Karpas-422 (cell line): Measurements from ENCODE around the gene FXYD7. TPM values are rescaled to one million over a fixed set of nuclear protein-coding genes. Genes with fewer than 3 reads are reported as not detected.
"Not testable (repeated sequence)": the region's sequence is repeated elsewhere in the genome, so short reads cannot be mapped to it uniquely, and the experiment has no call there.

ENCODE experiments used
- DNase-seq: peaks from one replicate; pipeline ENCODE4 v3.0.0-alpha.2; 2015
- H2AFZ ChIP-seq: fragments of 200-600 bp; sonication (generic); 2 replicates; pipeline ENCODE4 v1.6.1; 2014; ENCODE audit warnings: antibody characterized with exemption, low read length, mixed read lengths
- H3K27ac ChIP-seq: fragments of 200-600 bp; sonication (generic); 2 replicates; pipeline ENCODE4 v1.5.1; 2014; ENCODE audit warnings: mild to moderate bottlenecking, low read length, moderate library complexity
- H3K27me3 ChIP-seq: fragments of 200-600 bp; sonication (generic); 2 replicates; pipeline ENCODE4 v1.6.1; 2014; ENCODE audit warnings: low read length, mixed read lengths
- H3K36me3 ChIP-seq: fragments of 200-600 bp; sonication (generic); 2 replicates; pipeline ENCODE4 v1.6.1; 2014; ENCODE audit warnings: low read length, mixed read lengths; ENCODE audit not compliant: insufficient read depth
- H3K4me1 ChIP-seq: fragments of 200-600 bp; sonication (generic); 2 replicates; pipeline ENCODE4 v1.6.1; 2014; ENCODE audit warnings: mild to moderate bottlenecking, low read length, mixed read lengths
- H3K4me2 ChIP-seq: fragments of 200-600 bp; sonication (generic); 2 replicates; pipeline ENCODE4 v1.6.1; 2014; ENCODE audit warnings: low read length, low read depth, mild to moderate bottlenecking; ENCODE audit not compliant: poor library complexity, severe bottlenecking
- H3K4me3 ChIP-seq: fragments of 200-600 bp; sonication (generic); 2 replicates; pipeline ENCODE4 v1.5.1; 2014; ENCODE audit warnings: mild to moderate bottlenecking, antibody characterized with exemption, low read length, mixed read lengths
- H3K79me2 ChIP-seq: fragments of 200-600 bp; sonication (generic); 2 replicates; pipeline ENCODE4 v1.6.1; 2014; ENCODE audit warnings: mild to moderate bottlenecking, low read length, mixed read lengths
- H3K9ac ChIP-seq: fragments of 200-600 bp; sonication (generic); 2 replicates; pipeline ENCODE4 v1.6.0; 2014; ENCODE audit warnings: low read length
- H3K9me2 ChIP-seq: fragments of 200-600 bp; sonication (generic), shearing (Covaris generic); replicated peaks from 2 replicates; pipeline ENCODE4 v1.6.0; 2014; ENCODE audit warnings: mild to moderate bottlenecking, low read length, moderate library complexity; ENCODE audit not compliant: insufficient read depth
- H3K9me3 ChIP-seq: fragments of 300-700, 200-600 bp; sonication (generic); 2 replicates; pipeline ENCODE4 v1.6.1; 2014; ENCODE audit warnings: low read length, mixed read lengths
- H4K20me1 ChIP-seq: fragments of 200-600 bp; sonication (generic); 2 replicates; pipeline ENCODE4 v1.6.1; 2014; ENCODE audit warnings: mild to moderate bottlenecking, antibody characterized with exemption, low read length, low read depth; ENCODE audit not compliant: insufficient read depth
- total RNA-seq: library from RNA; depleted of rRNA; stranded (reverse); fragments of >200 nt; shearing (Covaris generic); gene quantifications from 2 replicates; pipeline ENCODE4 v1.2.3, GENCODE V29; 2014; ENCODE audit warnings: low replicate concordance

The FXYD7 gene
- total RNA-seq, 1 experiment from 2014 or later = not detected

DNA sequence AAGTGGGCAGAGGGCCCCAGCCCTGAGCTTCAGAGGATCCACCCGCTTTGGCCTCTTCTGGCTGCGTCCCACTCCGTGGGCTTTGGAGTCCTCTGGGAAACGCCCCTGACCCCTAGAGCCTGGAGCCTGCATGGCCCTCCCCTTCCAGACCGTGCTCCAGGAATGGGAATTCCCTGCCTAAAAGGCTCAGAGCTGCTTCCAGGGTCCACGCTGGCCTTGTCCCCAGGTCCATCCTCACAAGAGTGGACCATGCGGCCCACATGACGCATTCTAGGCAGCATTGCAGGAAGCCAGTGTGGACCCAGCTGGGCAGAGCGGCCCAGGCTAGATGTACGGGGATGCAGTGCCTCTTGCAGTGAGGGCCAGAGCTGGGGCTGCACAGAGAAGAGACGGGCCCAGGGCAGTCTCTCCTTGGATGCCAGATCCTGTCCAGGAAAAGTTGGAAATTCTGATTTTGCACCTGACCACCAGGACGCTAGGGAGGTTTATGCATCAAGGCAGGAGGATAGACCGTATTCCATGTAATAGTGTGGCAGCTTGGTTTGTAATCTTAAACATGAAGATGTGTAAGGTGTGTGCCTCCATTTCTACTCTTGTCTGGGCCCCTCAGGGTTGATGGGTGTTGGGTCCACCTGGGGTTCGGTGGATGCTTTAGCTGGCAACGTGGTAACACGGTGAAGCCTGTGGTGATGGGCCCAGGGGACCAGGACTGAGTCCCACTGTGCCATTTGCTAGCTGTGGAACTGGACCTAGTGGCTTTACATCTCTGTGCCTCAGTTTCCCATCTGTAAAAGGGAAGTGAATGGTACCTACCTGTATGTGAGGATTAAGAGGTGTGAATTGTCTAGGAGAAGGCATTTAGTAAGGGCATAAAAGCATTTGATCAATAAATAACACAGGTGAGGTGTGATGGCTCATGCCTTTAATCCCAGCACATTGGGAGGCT, 42.2 kb upstream of the FXYD7 start:
- Histone ChIP-seq H3K27ac (no peak overlapping the region), H3K9me3 (no peaks in the 10 kb centered on the region), H2AFZ (no peak overlapping the region), H3K79me2 (no peaks in the 10 kb centered on the region), H3K27me3 (no peaks in the 10 kb centered on the region), H3K36me3 (no peaks in the 10 kb centered on the region), H3K9me2 (no peaks in the 10 kb centered on the region), H3K4me1 (peaks cover 7% of the 10 kb centered on the region), H4K20me1 (no peaks in the 10 kb centered on the region), H3K4me3 (no peak overlapping the region), H3K9ac (no peak overlapping the region), H3K4me2 (no peak overlapping the region)
- no peak for DNase-seq

GRCh38 chr19:35101949-35102348, 41.1 kb upstream of the FXYD7 start:
- not testable (repeated sequence) for H3K4me1 ChIP-seq, H2AFZ ChIP-seq, H3K27ac ChIP-seq, H3K79me2 ChIP-seq, H3K9me3 ChIP-seq, H4K20me1 ChIP-seq, H3K36me3 ChIP-seq, H3K27me3 ChIP-seq, DNase-seq, H3K4me3 ChIP-seq, H3K4me2 ChIP-seq, H3K9ac ChIP-seq, H3K9me2 ChIP-seq

DNA sequence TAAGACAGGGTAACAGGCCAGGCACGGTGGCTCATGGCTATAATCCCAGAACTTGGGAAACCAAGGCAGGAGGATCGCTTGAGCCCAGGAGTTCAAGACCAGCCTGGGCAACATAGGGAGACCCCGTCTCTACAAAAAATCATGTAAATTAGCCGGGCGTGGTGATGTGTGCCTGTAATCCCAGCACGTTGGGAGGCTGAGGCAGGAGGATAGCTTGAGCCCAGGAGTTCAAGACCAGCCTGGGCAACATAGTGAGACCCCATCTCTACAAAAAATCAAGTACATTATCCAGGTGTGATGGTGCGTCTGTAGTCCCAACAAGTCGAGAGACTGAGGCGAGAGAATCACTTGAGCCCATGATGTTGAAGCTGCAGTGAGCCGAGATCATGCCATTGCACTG, 39.4 kb upstream of the FXYD7 start:
- not testable (repeated sequence) for H3K4me3 ChIP-seq, H4K20me1 ChIP-seq, H3K4me2 ChIP-seq, H3K9me3 ChIP-seq, H3K9me2 ChIP-seq, H3K27ac ChIP-seq, DNase-seq, H3K79me2 ChIP-seq, H2AFZ ChIP-seq, H3K9ac ChIP-seq, H3K4me1 ChIP-seq, H3K36me3 ChIP-seq, H3K27me3 ChIP-seq

DNA sequence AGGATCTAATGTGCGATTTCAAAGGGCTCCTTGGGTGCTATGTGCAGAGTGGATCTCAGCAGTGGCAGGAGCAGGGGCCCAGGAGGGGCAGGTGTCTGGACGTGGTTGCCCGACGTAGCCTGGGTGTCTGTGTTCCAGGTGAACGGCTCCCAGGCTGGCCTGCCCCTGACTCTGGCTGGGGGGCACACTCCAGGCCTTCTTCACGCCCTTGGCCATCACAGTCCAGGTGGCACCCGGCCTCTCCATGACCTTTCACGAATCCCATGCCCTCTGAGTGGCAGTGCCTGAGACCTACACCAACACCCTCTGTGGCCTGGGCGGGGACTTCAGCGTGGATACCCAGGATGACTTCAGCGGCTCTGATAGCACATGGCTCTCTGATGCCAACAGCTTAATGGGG, 38.7 kb upstream of the FXYD7 start:
- Histone ChIP-seq H3K9me3 (no peaks in the 10 kb centered on the region), H2AFZ (no peak overlapping the region), H3K79me2 (no peaks in the 10 kb centered on the region), H3K27me3 (no peaks in the 10 kb centered on the region), H3K9me2 (no peaks in the 10 kb centered on the region), H4K20me1 (no peaks in the 10 kb centered on the region), H3K36me3 (no peaks in the 10 kb centered on the region), H3K9ac (no peak overlapping the region), H3K4me1 (peaks cover 4% of the 10 kb centered on the region), H3K4me3 (no peak overlapping the region), H3K4me2 (no peak overlapping the region), H3K27ac (no peak overlapping the region)
- no peak for DNase-seq

DNA sequence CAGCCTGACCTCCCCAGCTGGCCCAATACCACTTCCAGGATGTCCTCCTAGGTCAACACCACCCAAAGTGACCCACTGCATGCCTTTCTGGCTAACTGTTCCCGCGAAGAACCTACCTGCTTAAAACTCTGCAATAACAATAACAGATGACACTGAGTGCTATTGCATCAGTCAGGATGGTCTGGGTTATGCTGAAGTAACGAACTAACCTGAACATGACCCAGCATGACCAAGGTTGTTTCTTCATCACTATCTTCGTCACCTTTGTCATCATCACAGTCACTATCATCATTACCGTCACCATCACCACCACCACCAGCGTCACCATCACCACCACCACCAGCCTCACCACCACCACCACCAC, 38.0 kb upstream of the FXYD7 start:
- no peak overlapping the region for H3K9ac ChIP-seq

DNA sequence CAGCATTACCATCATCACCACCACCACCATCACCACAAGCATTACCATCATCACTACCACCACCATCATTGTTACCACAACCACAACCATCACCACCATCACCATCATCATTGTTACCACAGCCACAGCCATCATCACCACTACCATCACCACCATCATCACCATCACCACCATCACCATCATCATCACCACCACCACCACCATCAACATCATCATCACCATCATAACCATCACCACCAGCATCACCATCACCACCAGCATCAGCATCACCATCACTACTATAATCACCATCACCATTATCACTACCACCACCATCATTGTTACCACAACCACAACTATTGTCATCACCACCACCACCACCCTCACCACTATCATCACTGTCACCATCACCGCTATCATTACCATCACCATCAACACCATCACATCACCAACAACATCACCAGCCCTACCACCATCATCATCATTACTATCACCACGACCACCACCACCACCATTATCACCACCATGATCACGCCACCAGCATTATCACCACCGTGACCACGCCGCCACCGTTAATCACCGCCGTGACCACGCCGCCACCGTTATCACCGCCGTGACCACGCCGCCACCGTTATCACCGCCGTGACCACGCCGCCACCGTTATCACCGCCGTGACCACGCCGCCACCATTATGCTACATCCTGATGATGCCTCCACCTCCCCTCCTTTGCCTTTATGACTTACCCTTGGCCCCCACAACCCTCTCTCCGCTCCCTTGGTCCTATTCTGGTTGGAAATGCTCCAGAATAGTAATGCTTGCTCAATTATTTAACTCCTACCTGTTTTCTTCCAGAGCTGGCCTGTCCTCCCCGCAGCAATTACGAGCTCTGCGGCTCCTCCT, 37.4 kb upstream of the FXYD7 start:
- Histone ChIP-seq H3K9ac (no peak overlapping the region), H3K79me2 (no peaks in the 10 kb centered on the region), H3K4me2 (no peak overlapping the region), H3K9me3 (no peaks in the 10 kb centered on the region), H3K36me3 (no peaks in the 10 kb centered on the region), H3K27me3 (no peaks in the 10 kb centered on the region), H2AFZ (no peak overlapping the region), H4K20me1 (no peaks in the 10 kb centered on the region), H3K4me3 (no peak overlapping the region), H3K4me1 (no peaks in the 10 kb centered on the region), H3K27ac (no peak overlapping the region), H3K9me2 (no peaks in the 10 kb centered on the region)
- no peak for DNase-seq

More for the DNA sequence above, 38.0 kb upstream of the FXYD7 start:
- Histone ChIP-seq H4K20me1 (no peaks in the 10 kb centered on the region), H3K27me3 (no peaks in the 10 kb centered on the region), H3K79me2 (no peaks in the 10 kb centered on the region), H3K36me3 (no peaks in the 10 kb centered on the region), H3K9me3 (no peaks in the 10 kb centered on the region), H2AFZ (no peak overlapping the region), H3K4me3 (no peak overlapping the region), H3K4me1 (no peaks in the 10 kb centered on the region), H3K9me2 (no peaks in the 10 kb centered on the region), H3K27ac (no peak overlapping the region), H3K4me2 (no peak overlapping the region)
- DNase-seq = no peak

DNA sequence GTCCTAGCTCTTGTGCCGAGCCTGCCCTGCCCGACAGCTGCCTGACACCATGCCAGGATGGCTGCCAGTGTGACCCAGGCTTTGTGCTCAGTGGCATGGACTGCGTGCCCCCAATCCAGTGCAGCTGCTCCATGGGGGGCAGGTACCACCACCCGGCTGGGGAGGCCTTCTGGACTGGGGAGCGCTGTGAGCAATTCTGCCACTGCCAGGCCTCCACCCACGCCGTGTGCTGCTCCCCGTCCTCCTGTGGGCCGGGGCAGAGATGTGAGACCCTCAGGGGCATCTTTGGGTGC, 36.8 kb upstream of the FXYD7 start:
- no peak overlapping the region for H3K9ac ChIP-seq
- no peaks in the 10 kb centered on the region for H3K27me3 ChIP-seq
- H3K4me3 ChIP-seq = no peak overlapping the region
- no peaks in the 10 kb centered on the region for H3K36me3 ChIP-seq
- no peak overlapping the region for H3K27ac ChIP-seq
- H3K79me2 ChIP-seq = no peaks in the 10 kb centered on the region
- H3K4me2 ChIP-seq = no peak overlapping the region
- H4K20me1 ChIP-seq = no peaks in the 10 kb centered on the region
- DNase-seq = no peak
- no peak overlapping the region for H2AFZ ChIP-seq
- no peaks in the 10 kb centered on the region for H3K4me1 ChIP-seq
- H3K9me3 ChIP-seq = no peaks in the 10 kb centered on the region
- H3K9me2 ChIP-seq = no peaks in the 10 kb centered on the region

DNA sequence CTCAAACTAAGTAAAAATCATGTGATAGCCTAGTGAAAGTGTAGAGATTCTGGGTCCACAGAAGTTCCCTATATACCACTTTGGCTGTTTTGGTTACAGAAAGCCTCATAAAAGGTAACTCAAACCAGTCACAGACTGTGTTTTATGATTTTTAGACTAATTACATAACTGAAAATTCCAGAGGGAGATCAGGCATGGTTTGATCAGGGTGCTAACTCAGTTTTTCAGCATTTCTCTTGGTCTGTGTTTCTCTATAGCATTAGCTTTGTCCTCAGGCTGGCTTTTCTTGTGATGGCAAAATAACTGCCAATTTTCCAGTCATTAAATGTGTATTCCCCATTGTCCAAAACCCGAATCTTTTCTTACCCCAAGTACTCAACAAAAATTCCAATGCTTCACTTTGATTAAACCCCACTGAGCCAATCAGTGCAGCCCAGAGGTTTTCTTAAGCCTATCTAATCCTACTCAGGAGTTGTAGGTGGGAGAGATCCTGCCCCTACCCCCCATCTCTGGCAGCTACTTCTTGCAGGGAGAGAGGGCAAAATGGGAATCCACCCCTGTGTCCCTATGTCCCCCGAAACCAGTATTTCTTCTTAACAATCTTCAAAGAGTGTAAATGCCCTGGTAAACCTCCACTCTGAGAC, 36.0 kb upstream of the FXYD7 start:
- no peak overlapping the region for H3K4me2 ChIP-seq
- no peaks in the 10 kb centered on the region for H3K4me1 ChIP-seq
- no peaks in the 10 kb centered on the region for H3K9me2 ChIP-seq
- no peaks in the 10 kb centered on the region for H3K27me3 ChIP-seq
- no peaks in the 10 kb centered on the region for H4K20me1 ChIP-seq
- no peaks in the 10 kb centered on the region for H3K9me3 ChIP-seq
- no peak for DNase-seq
- H3K9ac ChIP-seq = no peak overlapping the region
- H3K79me2 ChIP-seq = no peaks in the 10 kb centered on the region
- no peak overlapping the region for H2AFZ ChIP-seq
- no peaks in the 10 kb centered on the region for H3K36me3 ChIP-seq
- no peak overlapping the region for H3K4me3 ChIP-seq
- no peak overlapping the region for H3K27ac ChIP-seq
